Mucosa of gallbladder (tissue), 1 donor: ENCODE data around the gene TBL1XR1. TPM values are rescaled to one million over a fixed set of nuclear protein-coding genes. Genes with fewer than 3 reads are reported as not detected.

Experiments used
- DNase-seq: peaks from one replicate; pipeline ENCODE4 v3.0.0-alpha.2; 2020; ENCODE audit warnings: low spot score
- total RNA-seq: library from RNA; stranded (reverse); gene quantifications from one replicate; pipeline ENCODE4 v1.2.1, GENCODE V29; 2021
- donor health status: DM: no; HTN: no; CAD: no.

The TBL1XR1 gene
- total RNA-seq, 1 donor from 2014 or later, result 137 TPM

DNA sequence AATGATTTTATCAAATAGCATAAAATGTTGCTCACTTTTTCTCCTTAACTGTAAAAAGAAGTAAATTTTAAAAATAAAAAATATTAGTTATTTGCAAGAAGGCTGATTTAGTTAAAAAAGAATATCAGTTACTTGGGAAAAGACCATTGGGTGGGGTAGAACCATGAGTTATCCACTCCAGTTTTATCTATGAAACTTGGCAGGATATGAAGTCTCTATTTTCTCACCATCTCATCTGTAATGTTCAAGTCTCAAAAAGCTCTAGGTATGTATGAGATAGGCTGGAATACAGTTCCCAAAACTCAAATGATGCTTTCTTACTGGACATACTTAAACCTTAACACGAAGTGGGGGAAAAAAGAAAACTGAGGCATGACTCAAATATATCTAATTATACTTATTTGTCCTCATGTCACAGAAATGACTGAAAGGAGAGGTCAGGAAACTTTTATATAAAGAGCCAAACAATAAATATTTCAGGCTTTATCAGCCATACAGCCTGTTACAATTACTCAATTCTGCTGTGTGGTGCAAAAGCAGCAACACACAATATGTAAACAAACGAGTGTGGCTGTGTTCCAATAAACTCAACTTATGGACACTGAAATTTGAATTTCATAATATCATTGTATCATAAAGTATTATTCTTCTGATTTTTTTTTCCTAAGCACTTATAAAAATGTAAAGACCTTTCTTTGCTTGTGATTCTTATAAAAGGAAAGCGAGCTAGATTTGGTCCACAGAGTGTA lies 131.8 kb downstream of the TBL1XR1 start:
- DNase-seq, result no peak

DNA sequence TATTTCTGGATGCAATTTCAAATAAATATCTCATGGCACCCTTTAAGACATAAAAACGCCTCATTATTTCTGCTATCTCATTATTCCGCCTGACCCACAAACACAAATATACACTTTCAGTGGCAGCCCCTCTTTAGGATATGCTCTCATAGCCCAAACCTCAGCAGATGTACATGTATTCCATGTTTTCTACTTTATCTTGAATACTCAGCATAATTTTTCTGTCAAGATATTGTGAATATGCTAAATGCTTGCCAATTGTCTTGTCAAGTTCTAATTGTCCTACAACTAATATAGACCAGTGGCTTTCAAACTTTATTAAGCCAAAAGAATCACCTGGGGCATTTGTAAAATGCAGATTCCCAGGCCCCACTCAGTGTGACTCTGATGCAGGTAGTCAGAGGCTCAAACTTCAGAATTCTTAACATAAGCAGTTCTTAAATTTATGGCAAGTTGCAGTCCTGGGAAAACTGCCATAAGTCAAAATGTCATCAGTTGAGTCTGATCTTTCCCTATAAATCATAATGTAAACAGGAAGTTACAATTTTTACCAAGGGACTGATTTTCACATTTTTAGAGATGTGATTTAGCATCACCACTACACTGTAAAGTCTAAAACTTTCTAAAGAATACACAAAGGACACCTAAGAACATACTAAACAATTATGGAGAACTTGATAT lies 135.1 kb downstream of the TBL1XR1 start:
- DNase-seq, result no peak

GRCh38 chr3:177061369-177061768 lies 135.9 kb downstream of the TBL1XR1 start:
- no peak for DNase-seq

- DNase-seq, result no peak
Measured at GRCh38 chr3:177060492-177060891, 136.8 kb downstream of the TBL1XR1 start.

DNA sequence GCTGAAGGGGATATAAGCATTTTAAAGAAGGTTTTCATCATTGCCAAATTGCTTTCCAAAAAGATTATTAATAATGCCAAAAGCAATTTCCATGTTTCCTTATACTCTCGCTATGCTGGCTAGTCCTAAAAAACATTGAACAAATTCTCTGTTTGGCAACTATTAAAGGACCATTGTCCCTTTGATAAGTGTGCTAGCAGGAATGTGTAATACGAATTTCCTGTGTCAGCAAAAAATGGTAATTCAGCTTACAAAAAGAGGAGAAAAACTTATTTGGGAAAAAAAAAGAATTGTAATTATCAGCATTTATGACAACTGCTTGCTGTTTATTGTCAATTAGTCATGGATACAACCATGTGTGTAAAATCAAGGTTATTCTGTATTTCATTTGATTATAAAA lies 138.6 kb downstream of the TBL1XR1 start:
- DNase-seq, result no peak

DNA sequence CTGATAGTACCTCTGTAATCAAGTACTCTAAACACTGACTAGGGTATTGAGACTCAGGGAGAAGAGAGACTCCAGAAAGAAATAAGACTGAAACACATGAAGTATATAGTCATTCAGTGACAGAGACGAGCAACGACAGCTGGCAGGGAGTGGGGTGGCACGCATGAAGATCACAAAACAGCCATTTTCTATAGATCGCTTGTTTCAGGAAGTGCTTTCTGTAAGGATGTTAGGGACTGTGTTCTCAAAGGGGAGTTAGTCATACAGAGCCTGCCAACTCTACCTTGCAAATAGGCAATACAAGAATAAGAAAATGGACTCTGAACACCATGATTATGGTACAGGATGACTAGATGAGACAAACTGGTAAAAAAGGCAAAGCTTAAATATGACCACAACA lies 139.5 kb downstream of the TBL1XR1 start:
- no peak for DNase-seq

DNA sequence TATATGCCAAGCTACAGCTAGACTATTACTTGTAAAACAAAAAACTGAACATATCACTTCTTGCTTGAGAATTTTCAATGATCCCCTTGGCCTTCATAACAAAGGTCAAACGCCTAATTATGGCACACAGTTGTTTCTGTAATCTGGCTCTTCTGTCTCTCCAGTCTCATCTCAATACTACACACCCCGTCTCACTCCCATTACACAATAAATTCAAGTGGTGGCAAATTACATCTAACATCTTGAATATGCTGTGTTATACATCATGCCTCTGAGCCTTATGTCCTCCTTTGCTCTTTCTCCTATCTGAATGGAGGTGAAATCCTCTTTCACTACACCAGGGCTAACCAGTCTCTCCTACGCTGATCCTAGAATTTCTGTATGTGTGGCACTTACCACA lies 140.4 kb downstream of the TBL1XR1 start:
- no peak for DNase-seq

- no peak for DNase-seq
Measured at GRCh38 chr3:177055605-177056571, 141.4 kb downstream of the TBL1XR1 start.

DNA sequence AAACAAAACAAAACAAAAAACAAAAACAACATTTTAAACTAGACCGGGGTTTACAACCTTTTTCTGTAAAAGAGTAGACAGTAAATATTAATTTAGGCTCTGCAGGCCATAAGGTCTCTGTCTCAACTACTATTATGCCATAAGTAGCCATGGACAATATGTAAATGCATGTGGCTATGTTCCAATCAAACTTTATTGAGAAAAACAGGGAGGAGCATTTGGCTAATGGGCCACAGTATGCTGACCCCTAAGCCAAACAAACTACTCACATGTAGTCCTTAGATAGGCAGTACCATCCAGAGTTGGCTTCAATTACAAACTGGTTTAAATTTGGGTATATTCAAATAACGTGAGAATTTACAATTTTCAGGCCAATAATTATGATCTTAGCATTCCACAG lies 144.2 kb downstream of the TBL1XR1 start:
- DNase-seq, result no peak

- no peak for DNase-seq
Measured at GRCh38 chr3:177051411-177051810, 145.9 kb downstream of the TBL1XR1 start.

DNA sequence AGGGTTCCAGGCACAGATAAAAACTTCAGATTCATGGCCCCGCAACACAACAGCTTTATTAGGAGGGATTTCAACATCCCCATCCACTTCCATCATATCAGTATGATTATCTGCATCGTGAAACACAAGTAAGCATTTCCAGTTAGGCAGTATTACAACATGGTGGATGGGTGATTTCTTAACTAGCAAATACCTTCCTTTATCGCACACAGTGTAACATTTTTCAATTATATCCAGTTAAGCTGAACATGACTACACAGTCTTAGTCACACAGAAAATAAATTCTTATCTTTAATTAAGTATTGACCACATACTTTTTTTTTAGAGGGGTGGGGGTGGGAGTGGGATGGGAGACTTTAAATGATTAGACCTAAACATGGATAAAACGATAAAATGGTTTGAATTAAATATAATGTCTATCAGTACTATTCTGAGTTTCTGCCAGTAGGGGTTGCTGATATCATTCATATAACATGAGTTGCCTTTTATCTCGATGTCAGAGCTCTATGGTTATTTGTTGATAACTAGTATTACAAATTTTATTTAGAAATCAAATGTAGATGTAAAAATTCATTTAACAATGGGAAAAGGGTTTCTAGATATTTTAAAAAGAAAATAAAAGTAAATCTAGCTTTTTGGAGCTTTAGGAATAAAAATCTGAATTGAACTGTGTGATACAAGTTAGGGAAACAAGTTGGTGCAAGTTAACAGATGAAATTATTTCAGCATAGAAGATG lies 146.6 kb downstream of the TBL1XR1 start:
- DNase-seq, result no peak

GRCh38 chr3:177045767-177046166 lies 151.5 kb downstream of the TBL1XR1 start:
- DNase-seq, result no peak

DNA sequence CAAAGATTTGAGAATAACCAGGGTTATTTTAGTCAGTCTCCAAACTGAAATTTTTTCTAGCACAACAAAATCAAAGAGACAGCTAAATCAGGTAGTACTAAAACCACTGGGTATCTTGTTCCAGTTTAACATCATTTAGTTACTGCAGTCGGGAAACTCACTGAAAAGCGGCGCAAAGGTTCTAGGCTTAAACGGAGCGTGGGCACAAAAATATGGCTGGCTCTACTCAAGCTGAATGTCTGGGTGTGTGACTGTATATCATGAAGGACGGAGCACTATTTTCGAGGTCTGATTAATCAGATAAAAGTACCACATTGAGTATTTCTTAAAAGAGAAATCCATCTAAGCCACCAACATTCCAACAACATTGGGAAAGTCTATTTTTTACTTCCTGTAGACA lies 152.1 kb downstream of the TBL1XR1 start:
- no peak for DNase-seq

- DNase-seq, result no peak
Measured at GRCh38 chr3:177041730-177042551, 155.3 kb downstream of the TBL1XR1 start.

DNA sequence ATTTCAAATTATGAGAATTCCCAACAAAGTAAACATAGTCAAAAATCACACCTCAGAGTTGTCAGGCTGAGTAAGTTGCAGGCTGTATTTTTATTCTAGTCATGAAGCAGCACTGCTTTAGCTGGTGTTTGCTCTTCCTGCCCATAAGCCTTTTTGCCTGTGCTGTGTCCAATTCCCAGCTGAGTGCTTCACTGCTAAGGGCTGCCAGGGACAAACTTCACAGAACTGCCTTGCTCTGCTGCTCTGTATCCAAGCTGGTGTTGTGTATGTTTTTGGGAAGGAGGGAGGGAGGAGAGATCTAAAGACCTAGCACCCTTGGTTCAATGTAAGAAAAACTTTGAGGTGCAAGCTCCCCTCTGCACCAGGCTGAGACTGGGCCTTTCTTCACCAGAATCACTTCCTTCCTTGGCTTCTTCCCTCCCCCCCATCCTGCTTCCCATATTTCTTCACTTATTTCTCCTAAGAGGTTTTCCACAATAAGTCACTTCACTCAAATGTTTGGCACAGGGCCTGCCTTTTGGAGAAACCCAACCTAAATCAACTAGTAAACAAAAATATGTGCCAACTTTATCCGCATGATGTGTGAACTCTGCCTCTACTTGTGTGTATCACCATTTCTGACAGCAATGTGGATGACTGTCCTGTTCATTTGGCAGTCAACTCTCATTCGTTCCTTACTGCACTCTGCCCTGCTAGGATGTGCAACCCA lies 156.1 kb downstream of the TBL1XR1 start:
- DNase-seq, result no peak

- no peak for DNase-seq
Measured at GRCh38 chr3:177039490-177040274, 157.6 kb downstream of the TBL1XR1 start.

DNA sequence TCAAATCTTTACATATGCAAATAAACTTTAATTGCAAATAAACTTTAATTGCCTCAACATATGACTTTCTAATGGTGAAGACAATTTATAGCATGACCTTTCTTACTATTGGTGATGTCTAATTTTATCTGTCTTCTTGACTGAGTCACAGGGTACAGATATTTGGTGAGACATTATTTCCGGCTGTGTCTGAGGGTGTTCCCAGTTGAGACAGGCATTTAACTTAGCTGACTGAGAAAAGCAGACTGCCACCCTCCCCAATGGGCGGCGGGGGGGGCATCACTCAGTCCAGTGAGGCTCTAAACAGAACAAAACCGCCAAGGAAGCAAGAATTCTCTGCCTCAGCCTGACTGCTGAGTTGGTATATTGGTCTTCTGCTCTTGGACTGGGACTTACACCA lies 160.0 kb downstream of the TBL1XR1 start:
- DNase-seq, result no peak

GRCh38 chr3:177035676-177036075 lies 161.6 kb downstream of the TBL1XR1 start:
- DNase-seq, result no peak

- DNase-seq, result no peak
Measured at GRCh38 chr3:177034832-177035475, 162.3 kb downstream of the TBL1XR1 start.
